ENCODE data around the gene BMPR1A. TPM values are rescaled to one million over a fixed set of nuclear protein-coding genes. Genes with fewer than 3 reads are reported as not detected.

BMPR1A gene
- total RNA-seq, 2 donors from 2014 or later: 69.4 to 96.4 TPM

DNA sequence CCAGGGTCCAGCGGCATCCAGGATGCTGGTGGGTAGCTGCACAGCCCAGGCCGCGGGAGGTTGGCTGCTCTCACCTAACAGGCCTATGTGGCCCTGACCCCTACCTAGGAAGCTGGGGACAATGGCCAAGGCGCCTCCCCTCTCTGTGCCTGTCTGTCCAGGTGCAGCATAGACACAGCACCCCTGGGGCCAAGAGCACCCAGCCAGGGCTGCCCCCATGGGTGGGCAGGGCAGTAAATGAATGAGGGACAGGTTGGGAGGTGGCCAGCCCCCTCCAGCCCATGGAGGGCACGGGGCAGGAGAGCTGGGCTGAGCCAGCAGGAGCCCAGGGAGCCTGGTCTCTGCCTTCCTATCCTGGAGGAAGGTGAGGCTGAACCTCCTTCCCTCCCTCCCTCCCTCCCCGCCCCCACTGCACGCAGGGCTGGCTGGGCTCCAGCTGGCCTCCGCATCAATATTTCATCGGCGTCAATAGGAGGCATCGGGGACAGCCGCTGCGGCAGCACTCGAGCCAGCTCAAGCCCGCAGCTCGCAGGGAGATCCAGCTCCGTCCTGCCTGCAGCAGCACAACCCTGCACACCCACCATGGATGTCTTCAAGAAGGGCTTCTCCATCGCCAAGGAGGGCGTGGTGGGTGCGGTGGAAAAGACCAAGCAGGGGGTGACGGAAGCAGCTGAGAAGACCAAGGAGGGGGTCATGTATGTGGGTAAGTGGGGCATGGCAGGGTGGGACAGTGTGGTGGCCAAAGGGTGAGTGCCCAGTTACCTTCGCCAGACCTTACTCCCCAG, 201.9 kb downstream of the BMPR1A start, which contains the start of gene SNCG:
SNCG (plus strand) TSS at position 484 of the 785 bp plus-strand sequence; CDS start at position 583, 99 bp downstream.
- Mint-ChIP-seq H3K9me3 (peaks cover 10% of the 10 kb centered on the region), H3K27ac (no peak within 1 kb of the TSS), H3K27me3 (ENCODE audit: insufficient read depth) (no peaks in the 10 kb centered on the region), H3K4me1 (peaks cover 19% of the 10 kb centered on the region), H3K4me3 (no peak within 1 kb of the TSS), H3K36me3 (ENCODE audit: low read depth) (peaks cover 3% of the 10 kb centered on the region)
- H3K9me3 ChIP-seq (ENCODE audit: control insufficient read depth, low read length): peaks cover 5% of the 10 kb centered on the region
- H3K4me3 ChIP-seq (ENCODE audit: low read length): no peak within 1 kb of the TSS
- H3K9ac ChIP-seq (ENCODE audit: extremely low read depth, low read length, poor library complexity, severe bottlenecking): no peak within 1 kb of the TSS
- DNase-seq: peak; percentile 71
- no peak for TF ChIP-seq CTCF (conservative IDR thresholded peaks at IDR 0.05)
- no peaks in the 10 kb centered on the region for H3K27me3 ChIP-seq (ENCODE audit: control insufficient read depth, insufficient read depth, low read length, poor library complexity, severe bottlenecking)
- H3K36me3 ChIP-seq (ENCODE audit: control insufficient read depth, insufficient read depth, low read length): no peaks in the 10 kb centered on the region
- 78 to 85% methylated on average over 19 to 22 of the region's 22 CpGs for WGBS, 2 experiments (ENCODE audit: insufficient coverage in 1 of 2, insufficient read length in 1 of 2)
- peaks cover 15% of the 10 kb centered on the region for H3K4me1 ChIP-seq (ENCODE audit: control insufficient read depth, insufficient read depth, low read length)
- no peak within 1 kb of the TSS for H3K27ac ChIP-seq (ENCODE audit: low read depth, low read length)

GRCh38 chr10:86958901-86959736, 202.7 kb downstream of the BMPR1A start:
- H3K27me3 Mint-ChIP-seq (ENCODE audit: insufficient read depth): no peaks in the 10 kb centered on the region
- whole genome bisulfite sequencing, 2 experiments (ENCODE audit: insufficient coverage in 1 of 2, insufficient read length in 1 of 2): 70 to 79% methylated on average over 4 to 16 of the region's 16 CpGs
- no peaks in the 10 kb centered on the region for H3K36me3 Mint-ChIP-seq (ENCODE audit: low read depth)
- Histone ChIP-seq H3K36me3 (ENCODE audit: control insufficient read depth, insufficient read depth, low read length) (no peaks in the 10 kb centered on the region), H3K9ac (ENCODE audit: extremely low read depth, low read length, poor library complexity, severe bottlenecking) (no peak overlapping the region), H3K27me3 (ENCODE audit: control insufficient read depth, insufficient read depth, low read length, poor library complexity, severe bottlenecking) (no peaks in the 10 kb centered on the region), H3K4me3 (ENCODE audit: low read length) (no peak overlapping the region), H3K27ac (ENCODE audit: low read depth, low read length) (no peak overlapping the region), H3K9me3 (ENCODE audit: control insufficient read depth, low read length) (no peaks in the 10 kb centered on the region), H3K4me1 (ENCODE audit: control insufficient read depth, insufficient read depth, low read length) (peaks cover 15% of the 10 kb centered on the region)
- H3K27ac Mint-ChIP-seq: no peak overlapping the region
- H3K4me3 Mint-ChIP-seq: no peak overlapping the region
- peaks cover 1% of the 10 kb centered on the region for H3K9me3 Mint-ChIP-seq
- TF ChIP-seq CTCF (conservative IDR thresholded peaks at IDR 0.05): no peak
- H3K4me1 Mint-ChIP-seq: peaks cover 15% of the 10 kb centered on the region
- DNase-seq: peak; percentile 79

DNA sequence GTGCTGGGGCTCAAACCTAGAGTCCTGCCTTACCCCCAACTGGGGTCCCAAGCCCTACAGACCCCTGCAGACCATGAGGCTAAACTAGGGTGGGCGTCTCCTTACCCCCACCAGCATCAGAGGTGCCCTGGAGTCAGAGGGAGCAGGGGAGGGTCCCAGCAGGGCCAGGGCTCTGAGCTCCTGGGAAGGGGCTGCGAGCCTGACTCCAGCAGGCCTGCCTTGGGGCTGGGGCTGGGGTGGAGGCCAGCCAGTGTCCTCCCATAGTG, 203.3 kb downstream of the BMPR1A start:
- whole genome bisulfite sequencing, 2 experiments (ENCODE audit: insufficient coverage in 1 of 2, insufficient read length in 1 of 2): 95 to 100% methylated on average over 1 to 2 of the region's 2 CpGs
- Histone ChIP-seq H3K9ac (ENCODE audit: extremely low read depth, low read length, poor library complexity, severe bottlenecking) (no peak overlapping the region), H3K27ac (ENCODE audit: low read depth, low read length) (no peak overlapping the region), H3K27me3 (ENCODE audit: control insufficient read depth, insufficient read depth, low read length, poor library complexity, severe bottlenecking) (no peaks in the 10 kb centered on the region), H3K4me3 (ENCODE audit: low read length) (no peak overlapping the region), H3K36me3 (ENCODE audit: control insufficient read depth, insufficient read depth, low read length) (no peaks in the 10 kb centered on the region), H3K4me1 (ENCODE audit: control insufficient read depth, insufficient read depth, low read length) (peaks cover 11% of the 10 kb centered on the region), H3K9me3 (ENCODE audit: control insufficient read depth, low read length) (no peaks in the 10 kb centered on the region)
- no peaks in the 10 kb centered on the region for H3K36me3 Mint-ChIP-seq (ENCODE audit: low read depth)
- H3K4me3 Mint-ChIP-seq: no peak overlapping the region
- H3K9me3 Mint-ChIP-seq: no peaks in the 10 kb centered on the region
- peaks cover 11% of the 10 kb centered on the region for H3K4me1 Mint-ChIP-seq
- no peak for DNase-seq
- no peak for TF ChIP-seq CTCF (conservative IDR thresholded peaks at IDR 0.05)
- no peak overlapping the region for H3K27ac Mint-ChIP-seq
- H3K27me3 Mint-ChIP-seq (ENCODE audit: insufficient read depth): no peaks in the 10 kb centered on the region
